HEK293 (cell line): ENCODE results near the gene SLC25A44.

Experiments used
- ZNF132 ChIP-seq: fragments of 450-650 bp; formaldehyde crosslinking; IDR thresholded peaks from 2 replicates; pipeline ENCODE4 v1.5.1; 2017; ENCODE audit warnings: missing biosample characterization, missing genetic modification characterization, borderline replicate concordance
- ZNF529 ChIP-seq: fragments of 450-650 bp; formaldehyde crosslinking; IDR thresholded peaks from 2 replicates; pipeline ENCODE4 v1.5.1; 2017; ENCODE audit warnings: missing genetic modification characterization, missing biosample characterization; ENCODE audit not compliant: insufficient replicate concordance
- ZNF544 ChIP-seq: fragments of 450-650 bp; formaldehyde crosslinking; IDR thresholded peaks from 2 replicates; pipeline ENCODE4 v1.5.0; 2017; ENCODE audit warnings: missing biosample characterization, missing genetic modification characterization
- ZNF629 ChIP-seq: fragments of 450-650 bp; formaldehyde crosslinking; IDR thresholded peaks from 2 replicates; pipeline ENCODE4 v1.5.1; 2017; ENCODE audit warnings: missing biosample characterization, missing genetic modification characterization
- TF ChIP-seq, protein P1 (sequence below): sonication (generic); formaldehyde crosslinking; IDR thresholded peaks from 2 replicates; pipeline ENCODE4 v1.8.1; 2022; ENCODE audit warnings: mild to moderate bottlenecking, moderate library complexity, missing genetic modification reagents
- TF ChIP-seq, protein P2 (sequence below): fragments of 450-650 bp; formaldehyde crosslinking; IDR thresholded peaks from 2 replicates; pipeline ENCODE4 v1.5.1; 2016; ENCODE audit warnings: missing biosample characterization, missing genetic modification characterization
- TF ChIP-seq, protein P3 (sequence below): fragments of 450-650 bp; formaldehyde crosslinking; conservative IDR thresholded peaks from 2 replicates; pipeline ENCODE4 v1.5.1; 2016; ENCODE audit warnings: low read depth, missing biosample characterization, missing genetic modification characterization

DNA sequence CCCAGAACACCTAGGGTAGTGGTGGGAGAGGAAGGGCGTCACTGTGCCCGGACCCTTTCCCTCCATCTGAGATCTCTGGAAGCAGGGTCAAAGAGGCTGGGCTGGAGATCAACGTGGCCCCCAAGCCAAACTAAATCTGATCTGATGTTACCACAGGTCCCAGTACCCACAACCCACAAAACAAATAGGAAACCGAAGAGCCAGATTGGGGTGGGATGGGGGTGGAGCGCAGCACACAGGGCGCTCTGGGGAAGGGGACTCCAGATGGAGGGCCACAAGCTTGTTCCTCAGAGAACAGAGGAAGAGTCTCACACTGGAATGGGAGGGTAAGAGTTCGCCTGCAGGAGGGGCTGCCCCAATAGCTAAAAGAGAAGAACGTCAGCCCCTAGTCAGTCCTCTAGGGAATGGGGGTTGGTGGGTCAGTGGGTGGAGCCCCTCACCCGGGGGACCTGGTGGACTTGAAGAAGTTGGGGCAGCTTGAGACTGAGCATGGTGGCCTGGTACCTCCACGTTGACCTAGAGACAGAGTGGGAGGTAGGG, 52.4 kb downstream of the SLC25A44 start:
- TF ChIP-seq, protein P1, sequence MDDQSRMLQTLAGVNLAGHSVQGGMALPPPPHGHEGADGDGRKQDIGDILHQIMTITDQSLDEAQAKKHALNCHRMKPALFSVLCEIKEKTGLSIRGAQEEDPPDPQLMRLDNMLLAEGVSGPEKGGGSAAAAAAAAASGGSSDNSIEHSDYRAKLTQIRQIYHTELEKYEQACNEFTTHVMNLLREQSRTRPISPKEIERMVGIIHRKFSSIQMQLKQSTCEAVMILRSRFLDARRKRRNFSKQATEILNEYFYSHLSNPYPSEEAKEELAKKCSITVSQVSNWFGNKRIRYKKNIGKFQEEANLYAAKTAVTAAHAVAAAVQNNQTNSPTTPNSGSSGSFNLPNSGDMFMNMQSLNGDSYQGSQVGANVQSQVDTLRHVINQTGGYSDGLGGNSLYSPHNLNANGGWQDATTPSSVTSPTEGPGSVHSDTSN (CRISPR knock-in tag), result no peak
- TF ChIP-seq ZNF544 (tag by site-specific recombination) (no peak), ZNF132 (tag by site-specific recombination) (no peak), ZNF529 (no peak), ZNF629 (tag by site-specific recombination) (no peak)
- TF ChIP-seq, protein P2, sequence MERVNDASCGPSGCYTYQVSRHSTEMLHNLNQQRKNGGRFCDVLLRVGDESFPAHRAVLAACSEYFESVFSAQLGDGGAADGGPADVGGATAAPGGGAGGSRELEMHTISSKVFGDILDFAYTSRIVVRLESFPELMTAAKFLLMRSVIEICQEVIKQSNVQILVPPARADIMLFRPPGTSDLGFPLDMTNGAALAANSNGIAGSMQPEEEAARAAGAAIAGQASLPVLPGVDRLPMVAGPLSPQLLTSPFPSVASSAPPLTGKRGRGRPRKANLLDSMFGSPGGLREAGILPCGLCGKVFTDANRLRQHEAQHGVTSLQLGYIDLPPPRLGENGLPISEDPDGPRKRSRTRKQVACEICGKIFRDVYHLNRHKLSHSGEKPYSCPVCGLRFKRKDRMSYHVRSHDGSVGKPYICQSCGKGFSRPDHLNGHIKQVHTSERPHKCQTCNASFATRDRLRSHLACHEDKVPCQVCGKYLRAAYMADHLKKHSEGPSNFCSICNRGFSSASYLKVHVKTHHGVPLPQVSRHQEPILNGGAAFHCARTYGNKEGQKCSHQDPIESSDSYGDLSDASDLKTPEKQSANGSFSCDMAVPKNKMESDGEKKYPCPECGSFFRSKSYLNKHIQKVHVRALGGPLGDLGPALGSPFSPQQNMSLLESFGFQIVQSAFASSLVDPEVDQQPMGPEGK (tag by site-specific recombination), result peak; percentile 30; the same call in 1 of the 2 replicates
- TF ChIP-seq, protein P3, sequence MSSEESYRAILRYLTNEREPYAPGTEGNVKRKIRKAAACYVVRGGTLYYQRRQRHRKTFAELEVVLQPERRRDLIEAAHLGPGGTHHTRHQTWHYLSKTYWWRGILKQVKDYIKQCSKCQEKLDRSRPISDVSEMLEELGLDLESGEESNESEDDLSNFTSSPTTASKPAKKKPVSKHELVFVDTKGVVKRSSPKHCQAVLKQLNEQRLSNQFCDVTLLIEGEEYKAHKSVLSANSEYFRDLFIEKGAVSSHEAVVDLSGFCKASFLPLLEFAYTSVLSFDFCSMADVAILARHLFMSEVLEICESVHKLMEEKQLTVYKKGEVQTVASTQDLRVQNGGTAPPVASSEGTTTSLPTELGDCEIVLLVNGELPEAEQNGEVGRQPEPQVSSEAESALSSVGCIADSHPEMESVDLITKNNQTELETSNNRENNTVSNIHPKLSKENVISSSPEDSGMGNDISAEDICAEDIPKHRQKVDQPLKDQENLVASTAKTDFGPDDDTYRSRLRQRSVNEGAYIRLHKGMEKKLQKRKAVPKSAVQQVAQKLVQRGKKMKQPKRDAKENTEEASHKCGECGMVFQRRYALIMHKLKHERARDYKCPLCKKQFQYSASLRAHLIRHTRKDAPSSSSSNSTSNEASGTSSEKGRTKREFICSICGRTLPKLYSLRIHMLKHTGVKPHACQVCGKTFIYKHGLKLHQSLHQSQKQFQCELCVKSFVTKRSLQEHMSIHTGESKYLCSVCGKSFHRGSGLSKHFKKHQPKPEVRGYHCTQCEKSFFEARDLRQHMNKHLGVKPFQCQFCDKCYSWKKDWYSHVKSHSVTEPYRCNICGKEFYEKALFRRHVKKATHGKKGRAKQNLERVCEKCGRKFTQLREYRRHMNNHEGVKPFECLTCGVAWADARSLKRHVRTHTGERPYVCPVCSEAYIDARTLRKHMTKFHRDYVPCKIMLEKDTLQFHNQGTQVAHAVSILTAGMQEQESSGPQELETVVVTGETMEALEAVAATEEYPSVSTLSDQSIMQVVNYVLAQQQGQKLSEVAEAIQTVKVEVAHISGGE (tag by site-specific recombination), result no peak
